ENCODE data around the gene NFATC2. TPM values are rescaled to one million over a fixed set of nuclear protein-coding genes. Genes with fewer than 3 reads are reported as not detected.

NFATC2 gene
- total RNA-seq, 2 donors from 2014 or later = 11.9 to 24.5 TPM

DNA sequence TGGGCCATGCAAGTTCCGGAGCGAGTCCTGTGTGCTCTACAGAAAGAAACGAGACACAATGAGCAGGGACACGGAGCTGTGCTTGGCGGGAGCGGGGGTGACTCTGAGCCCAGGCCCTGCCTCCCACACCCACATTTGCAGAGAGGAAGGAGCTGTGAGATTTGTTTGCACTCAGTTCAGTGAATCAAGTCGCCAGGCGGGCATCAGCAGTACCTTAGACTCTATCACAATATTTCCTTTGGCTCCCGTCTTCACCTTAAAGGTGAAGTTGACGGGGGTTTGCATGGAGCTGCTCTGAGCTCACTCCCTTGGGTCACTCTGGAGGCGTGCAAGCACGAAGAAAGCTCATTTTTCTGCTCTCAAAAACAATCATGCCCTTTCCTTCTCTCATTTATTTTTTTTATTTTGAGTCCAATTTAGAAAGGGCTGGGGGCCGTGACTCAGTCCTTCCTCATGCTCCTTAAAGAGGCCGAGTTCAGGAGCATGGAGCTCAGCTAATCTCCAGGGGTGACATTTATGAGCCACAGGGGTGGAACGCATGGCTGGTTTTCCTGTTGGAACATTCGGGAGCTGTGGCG is 188.2 kb downstream of the NFATC2 start:
- ATAC-seq (ENCODE audit: insufficient number of reproducible peaks, low FRiP score, low read depth) (peak; percentile 27), DNase-seq (ENCODE audit: low spot score) (no peak)
- peaks cover 5 to 17% of the 10 kb centered on the region in 2 donors for H3K4me1 ChIP-seq (ENCODE audit: control insufficient read depth in 1 of 2, low read depth in 2 of 2)
- H3K36me3 ChIP-seq = no peaks in the 10 kb centered on the region
- peak overlapping the region in 1 of 2 donors; percentile 37 for H3K27ac ChIP-seq
- H3K4me3 ChIP-seq = peak overlapping the region; percentile 10
- H3K9me3 ChIP-seq = no peaks in the 10 kb centered on the region
- H3K27me3 ChIP-seq (replicated peaks; ENCODE audit: insufficient read depth) = no peaks in the 10 kb centered on the region
- TF ChIP-seq, protein P1, sequence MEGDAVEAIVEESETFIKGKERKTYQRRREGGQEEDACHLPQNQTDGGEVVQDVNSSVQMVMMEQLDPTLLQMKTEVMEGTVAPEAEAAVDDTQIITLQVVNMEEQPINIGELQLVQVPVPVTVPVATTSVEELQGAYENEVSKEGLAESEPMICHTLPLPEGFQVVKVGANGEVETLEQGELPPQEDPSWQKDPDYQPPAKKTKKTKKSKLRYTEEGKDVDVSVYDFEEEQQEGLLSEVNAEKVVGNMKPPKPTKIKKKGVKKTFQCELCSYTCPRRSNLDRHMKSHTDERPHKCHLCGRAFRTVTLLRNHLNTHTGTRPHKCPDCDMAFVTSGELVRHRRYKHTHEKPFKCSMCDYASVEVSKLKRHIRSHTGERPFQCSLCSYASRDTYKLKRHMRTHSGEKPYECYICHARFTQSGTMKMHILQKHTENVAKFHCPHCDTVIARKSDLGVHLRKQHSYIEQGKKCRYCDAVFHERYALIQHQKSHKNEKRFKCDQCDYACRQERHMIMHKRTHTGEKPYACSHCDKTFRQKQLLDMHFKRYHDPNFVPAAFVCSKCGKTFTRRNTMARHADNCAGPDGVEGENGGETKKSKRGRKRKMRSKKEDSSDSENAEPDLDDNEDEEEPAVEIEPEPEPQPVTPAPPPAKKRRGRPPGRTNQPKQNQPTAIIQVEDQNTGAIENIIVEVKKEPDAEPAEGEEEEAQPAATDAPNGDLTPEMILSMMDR (IDR thresholded peaks at IDR 0.05) = no peak

DNA sequence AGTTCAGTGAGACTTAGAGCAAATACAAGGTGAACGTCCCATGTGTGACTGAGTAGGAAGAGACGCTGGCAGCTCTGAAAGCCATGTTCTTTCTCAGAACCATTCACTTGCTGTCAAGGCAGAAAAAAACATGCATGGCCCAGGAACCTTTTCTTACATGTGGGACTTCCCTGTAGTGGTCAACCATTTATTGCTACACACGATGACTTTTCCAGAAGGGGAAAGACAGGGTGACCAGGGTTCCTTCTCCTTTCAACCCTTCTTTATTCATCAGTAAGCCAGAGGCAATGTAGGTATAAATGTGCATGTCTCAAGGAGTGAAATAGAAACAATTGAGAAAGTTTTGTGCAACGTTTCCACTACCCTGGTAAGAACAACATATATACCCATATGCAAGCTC is 189.0 kb downstream of the NFATC2 start:
- Histone ChIP-seq H3K9me3 (no peaks in the 10 kb centered on the region), H3K4me3 (no peak overlapping the region), H3K27me3 (replicated peaks; ENCODE audit: insufficient read depth) (no peaks in the 10 kb centered on the region), H3K27ac (no peak overlapping the region), H3K4me1 (ENCODE audit: control insufficient read depth in 1 of 2, low read depth in 2 of 2) (peaks cover 5 to 17% of the 10 kb centered on the region in 2 donors), H3K36me3 (no peaks in the 10 kb centered on the region)
- no peak for ATAC-seq (ENCODE audit: insufficient number of reproducible peaks, low FRiP score, low read depth)
- TF ChIP-seq, protein P1 (IDR thresholded peaks at IDR 0.05) = no peak
- DNase-seq (ENCODE audit: low spot score) = no peak

DNA sequence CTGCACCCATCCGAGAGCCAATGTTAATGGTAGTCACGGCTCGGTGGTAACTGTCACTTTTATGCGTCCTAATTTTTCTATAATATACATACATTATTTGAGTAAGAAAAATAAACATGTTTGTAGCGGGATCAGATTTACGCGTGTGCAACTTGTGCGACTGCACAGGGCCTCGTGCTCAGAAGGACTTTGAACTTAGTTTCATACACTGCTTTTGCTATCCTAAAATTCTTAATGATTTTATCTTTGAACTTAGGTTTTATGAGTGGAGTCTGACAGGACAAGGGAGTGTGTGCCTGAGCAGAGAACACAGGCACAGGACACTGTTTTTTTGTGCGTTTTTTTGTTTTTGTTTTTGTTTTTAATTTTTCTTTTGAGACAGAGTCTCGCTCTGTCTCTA is 189.7 kb downstream of the NFATC2 start:
- no peak for ATAC-seq (ENCODE audit: insufficient number of reproducible peaks, low FRiP score, low read depth)
- no peak overlapping the region for H3K4me3 ChIP-seq

DNA sequence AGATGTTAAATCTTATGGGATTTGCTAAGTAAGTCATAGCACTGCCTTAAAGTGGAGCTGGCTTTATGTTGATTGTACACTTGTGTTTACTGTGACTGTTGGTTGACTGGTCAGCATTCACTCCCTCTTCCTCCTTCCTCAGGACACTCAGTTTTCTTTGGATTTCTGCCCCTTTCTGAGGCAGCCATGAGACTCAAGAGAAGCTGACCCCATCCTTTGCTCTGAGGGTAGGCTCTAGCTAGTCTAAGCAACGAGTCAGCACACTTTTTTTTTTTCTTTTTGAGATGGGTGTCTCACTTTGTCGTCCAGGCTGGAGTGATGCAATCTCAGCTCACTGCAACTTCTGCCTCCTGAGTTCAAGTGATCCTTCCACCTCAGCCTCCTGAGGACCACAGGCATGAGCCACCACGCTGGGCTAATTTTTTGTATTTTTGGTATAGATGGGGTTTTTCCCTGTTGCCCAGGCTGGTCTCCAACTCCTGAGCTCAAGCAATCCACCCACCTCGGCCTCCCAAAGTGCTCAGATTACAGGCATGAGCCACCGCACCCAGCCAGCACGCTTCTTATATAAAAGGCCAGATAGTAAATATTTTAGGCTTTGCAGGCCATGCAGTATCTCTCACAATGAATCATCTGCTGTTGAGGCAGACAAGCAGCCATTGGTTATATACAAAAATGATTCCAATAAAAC is 191.4 kb downstream of the NFATC2 start:
- no peaks in the 10 kb centered on the region for H3K9me3 ChIP-seq
- TF ChIP-seq, protein P1 (IDR thresholded peaks at IDR 0.05) = no peak
- ATAC-seq (ENCODE audit: insufficient number of reproducible peaks, low FRiP score, low read depth) (no peak), DNase-seq (ENCODE audit: low spot score) (no peak)
- H3K27ac ChIP-seq = no peak overlapping the region
- H3K4me3 ChIP-seq = no peak overlapping the region
- H3K36me3 ChIP-seq = no peaks in the 10 kb centered on the region
- H3K4me1 ChIP-seq (ENCODE audit: control insufficient read depth in 1 of 2, low read depth in 2 of 2) = peaks cover 8 to 25% of the 10 kb centered on the region in 2 donors
- H3K27me3 ChIP-seq (replicated peaks; ENCODE audit: insufficient read depth) = no peaks in the 10 kb centered on the region

More for the DNA sequence above, 189.7 kb downstream of the NFATC2 start:
- peaks cover 5 to 17% of the 10 kb centered on the region in 2 donors for H3K4me1 ChIP-seq (ENCODE audit: control insufficient read depth in 1 of 2, low read depth in 2 of 2)
- H3K36me3 ChIP-seq = no peaks in the 10 kb centered on the region
- no peaks in the 10 kb centered on the region for H3K9me3 ChIP-seq
- no peaks in the 10 kb centered on the region for H3K27me3 ChIP-seq (replicated peaks; ENCODE audit: insufficient read depth)
- DNase-seq (ENCODE audit: low spot score) = no peak
- TF ChIP-seq, protein P1 (IDR thresholded peaks at IDR 0.05) = no peak
- H3K27ac ChIP-seq = no peak overlapping the region

DNA sequence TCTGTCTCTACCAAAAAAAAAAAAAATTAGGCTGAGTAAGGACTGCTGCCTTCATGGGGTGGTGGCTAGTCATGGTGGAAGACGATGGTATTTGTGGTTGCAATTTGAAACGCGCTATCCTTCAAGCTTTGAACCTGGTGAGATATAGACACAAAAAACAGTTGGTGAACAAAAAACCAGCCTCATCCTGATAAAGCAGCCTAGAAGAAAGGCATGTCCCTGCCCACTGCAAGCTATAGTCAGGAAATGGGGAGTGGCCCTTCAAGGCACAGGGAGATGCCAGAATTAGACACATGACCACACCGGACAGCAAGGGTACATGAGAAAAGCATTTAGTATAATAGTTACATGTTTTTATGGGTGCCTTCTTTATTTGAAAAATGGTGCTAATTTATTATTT is 193.6 kb downstream of the NFATC2 start:
- no peak for ATAC-seq (ENCODE audit: insufficient number of reproducible peaks, low FRiP score, low read depth)
- no peak for DNase-seq (ENCODE audit: low spot score)
- TF ChIP-seq, protein P1 (IDR thresholded peaks at IDR 0.05) = no peak
- H3K27ac ChIP-seq = no peak overlapping the region
- no peak overlapping the region for H3K4me3 ChIP-seq
- H3K4me1 ChIP-seq (ENCODE audit: control insufficient read depth in 1 of 2, low read depth in 2 of 2) = peaks cover 5 to 11% of the 10 kb centered on the region in 2 donors
- no peaks in the 10 kb centered on the region for H3K36me3 ChIP-seq
- H3K9me3 ChIP-seq = no peaks in the 10 kb centered on the region
- H3K27me3 ChIP-seq (replicated peaks; ENCODE audit: insufficient read depth) = no peaks in the 10 kb centered on the region
